ENCODE results near the gene SLC6A18. TPM values are rescaled to one million over a fixed set of nuclear protein-coding genes. Genes with fewer than 3 reads are reported as not detected.
"Not testable (repeated sequence)": the region's sequence is repeated elsewhere in the genome, so short reads cannot be mapped to it uniquely, and the experiment has no call there.

SLC6A18 gene
- total RNA-seq, 1 donor: not detected

GRCh38 chr5:1280177-1281037 is 55.2 kb downstream of the SLC6A18 start:
- TF ChIP-seq, protein P1, sequence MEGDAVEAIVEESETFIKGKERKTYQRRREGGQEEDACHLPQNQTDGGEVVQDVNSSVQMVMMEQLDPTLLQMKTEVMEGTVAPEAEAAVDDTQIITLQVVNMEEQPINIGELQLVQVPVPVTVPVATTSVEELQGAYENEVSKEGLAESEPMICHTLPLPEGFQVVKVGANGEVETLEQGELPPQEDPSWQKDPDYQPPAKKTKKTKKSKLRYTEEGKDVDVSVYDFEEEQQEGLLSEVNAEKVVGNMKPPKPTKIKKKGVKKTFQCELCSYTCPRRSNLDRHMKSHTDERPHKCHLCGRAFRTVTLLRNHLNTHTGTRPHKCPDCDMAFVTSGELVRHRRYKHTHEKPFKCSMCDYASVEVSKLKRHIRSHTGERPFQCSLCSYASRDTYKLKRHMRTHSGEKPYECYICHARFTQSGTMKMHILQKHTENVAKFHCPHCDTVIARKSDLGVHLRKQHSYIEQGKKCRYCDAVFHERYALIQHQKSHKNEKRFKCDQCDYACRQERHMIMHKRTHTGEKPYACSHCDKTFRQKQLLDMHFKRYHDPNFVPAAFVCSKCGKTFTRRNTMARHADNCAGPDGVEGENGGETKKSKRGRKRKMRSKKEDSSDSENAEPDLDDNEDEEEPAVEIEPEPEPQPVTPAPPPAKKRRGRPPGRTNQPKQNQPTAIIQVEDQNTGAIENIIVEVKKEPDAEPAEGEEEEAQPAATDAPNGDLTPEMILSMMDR (IDR thresholded peaks at IDR 0.05; ENCODE audit: insufficient read depth, low read depth, low read length): no peak
- DNase-seq (ENCODE audit: low read depth): no peak
- H3K4me3 ChIP-seq (ENCODE audit: low read depth, low read length): no peak overlapping the region

GRCh38 chr5:1281038-1281882 is 56.1 kb downstream of the SLC6A18 start:
- no peak overlapping the region for H3K4me3 ChIP-seq (ENCODE audit: low read depth, low read length)
- TF ChIP-seq, protein P1 (IDR thresholded peaks at IDR 0.05; ENCODE audit: insufficient read depth, low read depth, low read length): no peak
- no peak for DNase-seq (ENCODE audit: low read depth)

DNA sequence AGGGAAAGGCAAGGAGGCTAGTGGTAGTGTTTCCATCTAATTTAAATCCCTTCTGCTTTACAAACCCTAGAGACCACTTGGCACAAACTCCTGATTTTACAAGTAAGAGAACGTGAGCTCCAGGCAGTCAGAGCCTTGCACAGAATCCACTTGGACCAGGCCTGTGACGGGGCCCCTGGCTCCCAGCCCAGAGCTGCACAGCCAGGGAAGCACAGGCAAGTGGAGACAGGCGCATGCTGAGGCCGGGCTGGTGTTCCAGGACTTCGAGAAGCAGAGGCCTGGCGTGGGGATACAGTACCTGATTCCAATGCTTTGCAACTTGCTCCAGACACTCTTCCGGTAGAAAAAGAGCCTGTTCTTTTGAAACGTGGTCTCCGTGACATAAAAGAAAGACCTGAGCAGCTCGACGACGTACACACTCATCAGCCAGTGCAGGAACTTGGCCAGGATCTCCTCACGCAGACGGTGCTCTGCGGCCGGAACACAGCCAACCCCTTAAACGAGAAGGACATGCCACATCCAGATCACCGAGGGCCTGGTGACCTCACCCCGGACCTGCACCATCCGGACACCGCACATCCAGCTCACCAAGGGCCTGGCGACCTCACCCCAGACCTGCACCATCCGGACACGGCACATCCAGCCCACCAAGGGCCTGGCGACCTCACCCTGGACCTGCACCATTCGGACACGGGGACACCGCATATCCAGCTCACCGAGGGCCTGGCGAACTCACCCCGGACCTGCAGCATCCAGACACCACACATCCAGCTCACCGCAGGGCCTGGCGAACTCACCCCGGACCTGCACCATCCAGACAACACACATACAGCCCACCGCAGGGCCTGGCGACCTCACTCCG is 57.2 kb downstream of the SLC6A18 start:
- TF ChIP-seq, protein P1 (IDR thresholded peaks at IDR 0.05; ENCODE audit: insufficient read depth, low read depth, low read length): no peak
- H3K4me3 ChIP-seq (ENCODE audit: low read depth, low read length): no peak overlapping the region
- no peak for DNase-seq (ENCODE audit: low read depth)

DNA sequence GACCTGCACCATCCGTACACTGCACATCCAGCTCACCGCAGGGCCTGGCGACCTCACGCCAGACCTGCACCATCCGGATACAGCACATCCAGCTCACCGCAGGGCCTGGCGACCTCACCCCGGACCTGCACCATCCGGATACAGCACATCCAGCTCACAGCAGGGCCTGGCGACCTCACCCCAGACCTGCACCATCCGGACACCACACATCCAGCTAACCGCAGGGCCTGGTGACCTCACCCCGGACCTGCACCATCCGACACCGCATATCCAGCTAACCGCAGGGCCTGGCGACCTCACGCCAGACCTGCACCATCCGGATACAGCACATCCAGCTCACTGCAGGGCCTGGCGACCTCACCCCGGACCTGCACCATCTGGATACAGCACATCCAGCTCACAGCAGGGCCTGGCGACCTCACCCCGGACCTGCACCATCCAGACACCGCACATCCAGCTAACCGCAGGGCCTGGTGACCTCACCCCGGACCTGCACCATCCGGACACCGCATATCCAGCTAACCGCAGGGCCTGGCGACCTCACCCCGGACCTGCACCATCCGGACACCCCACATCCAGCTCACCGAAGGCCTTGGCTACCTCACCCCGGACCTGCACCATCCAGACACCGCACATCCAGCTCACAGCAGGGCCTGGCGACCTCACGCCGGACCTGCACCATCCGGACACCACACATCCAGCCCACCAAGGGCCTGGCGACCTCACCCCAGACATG is 58.0 kb downstream of the SLC6A18 start:
- DNase-seq (ENCODE audit: low read depth); H3K4me3 ChIP-seq (ENCODE audit: low read depth, low read length): not testable (repeated sequence)

GRCh38 chr5:1283729-1284041 is 58.5 kb downstream of the SLC6A18 start:
- DNase-seq (ENCODE audit: low read depth); H3K4me3 ChIP-seq (ENCODE audit: low read depth, low read length): not testable (repeated sequence)

DNA sequence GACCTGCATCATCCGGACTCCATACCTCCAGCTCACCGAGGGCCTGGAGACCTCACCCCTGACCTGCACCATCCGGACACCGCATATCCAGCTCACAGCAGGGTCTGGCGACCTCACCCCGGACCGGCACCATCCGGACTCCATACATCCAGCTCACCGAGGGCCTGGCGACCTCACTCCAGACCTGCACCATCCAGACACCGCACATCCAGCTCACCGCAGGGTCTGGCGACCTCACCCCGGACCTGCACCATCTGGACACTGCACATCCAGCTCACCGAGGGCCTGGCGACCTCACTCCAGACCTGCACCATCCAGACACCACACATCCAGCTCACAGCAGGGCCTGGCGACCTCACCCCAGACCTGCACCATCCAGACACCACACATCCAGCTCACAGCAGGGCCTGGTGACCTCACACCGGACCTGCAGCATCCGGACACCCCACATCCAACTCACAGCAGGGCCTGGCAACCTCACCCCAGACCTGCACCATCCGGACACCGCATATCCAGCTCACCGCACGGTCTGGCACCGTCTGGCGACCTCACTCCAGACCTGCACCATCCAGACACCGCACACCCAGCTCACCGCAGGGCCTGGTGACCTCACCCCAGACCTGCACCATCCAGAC is 59.3 kb downstream of the SLC6A18 start:
- not testable (repeated sequence) for DNase-seq (ENCODE audit: low read depth); H3K4me3 ChIP-seq (ENCODE audit: low read depth, low read length)

GRCh38 chr5:1285141-1285540 is 60.0 kb downstream of the SLC6A18 start:
- H3K4me3 ChIP-seq (ENCODE audit: low read depth, low read length): no peak overlapping the region
- TF ChIP-seq, protein P1 (IDR thresholded peaks at IDR 0.05; ENCODE audit: insufficient read depth, low read depth, low read length): no peak
- DNase-seq (ENCODE audit: low read depth): no peak
